Fibroblast of lung (primary cell): ENCODE results near the gene BTBD8. TPM values are rescaled to one million over a fixed set of nuclear protein-coding genes. Genes with fewer than 3 reads are reported as not detected.
A peak's percentile ranks its signal among the peaks of the same experiment; 100 is the strongest.

ENCODE experiments used
- DNase-seq, 2 donors: peaks; one replicate each; pipeline versions ENCODE4 v3.0.0 to v3.0.0-alpha.2; 2010; ENCODE audit warnings: low read depth in 2 of 2
- H2AFZ ChIP-seq: 2 replicates; pipeline ENCODE4 v1.5.1; 2012; ENCODE audit warnings: low read length, control low read depth, inconsistent platforms
- H3K27ac ChIP-seq: 2 replicates; pipeline ENCODE4 v1.5.1; 2011; ENCODE audit warnings: low read length, control low read depth; ENCODE audit not compliant: insufficient read depth
- H3K27me3 ChIP-seq: 2 replicates; pipeline ENCODE4 v1.5.1; 2011; ENCODE audit warnings: mild to moderate bottlenecking, low read length; ENCODE audit not compliant: control insufficient read depth, insufficient read depth
- H3K36me3 ChIP-seq: 2 replicates; pipeline ENCODE4 v1.5.1; 2011; ENCODE audit warnings: low read length; ENCODE audit not compliant: control insufficient read depth, insufficient read depth
- H3K4me1 ChIP-seq: 2 replicates; pipeline ENCODE4 v1.5.1; 2011; ENCODE audit warnings: low read length; ENCODE audit not compliant: control insufficient read depth, insufficient read depth; ENCODE audit errors: extremely low read depth
- H3K4me2 ChIP-seq: 2 replicates; pipeline ENCODE4 v1.5.1; 2011; ENCODE audit warnings: low read length, control low read depth; ENCODE audit not compliant: insufficient read depth; ENCODE audit errors: extremely low read depth
- H3K4me3 ChIP-seq, 4 experiments: fragments of 200-600 bp in 1 of 4; sonication (generic) in 1 of 4; replicated peaks in 1 of 4; 2 replicates each; pipeline ENCODE4 v1.5.1; 2011 to 2016; ENCODE audit warnings: low read length in 4 of 4, low read depth in 3 of 4, mild to moderate bottlenecking in 3 of 4, control low read depth in 2 of 4, inconsistent platforms in 1 of 4, mixed read lengths in 1 of 4; ENCODE audit not compliant: insufficient read depth in 1 of 4; ENCODE audit errors: control extremely low read depth in 1 of 4
- H3K79me2 ChIP-seq: 2 replicates; pipeline ENCODE4 v1.5.1; 2012; ENCODE audit warnings: mild to moderate bottlenecking, low read length, inconsistent platforms; ENCODE audit not compliant: control insufficient read depth, insufficient read depth
- H3K9ac ChIP-seq: 2 replicates; pipeline ENCODE4 v1.5.1; 2011; ENCODE audit warnings: mild to moderate bottlenecking, low read length, control low read depth; ENCODE audit not compliant: insufficient read depth
- H3K9me3 ChIP-seq: 2 replicates; pipeline ENCODE4 v1.5.1; 2012; ENCODE audit warnings: low read depth, low read length; ENCODE audit not compliant: control insufficient read depth, insufficient read depth
- H4K20me1 ChIP-seq: 2 replicates; pipeline ENCODE4 v1.5.1; 2011; ENCODE audit warnings: low read length; ENCODE audit not compliant: control insufficient read depth, insufficient read depth; ENCODE audit errors: extremely low read depth
- CTCF ChIP-seq, 2 donors: IDR thresholded peaks in 1 of 2; conservative IDR thresholded peaks in 1 of 2; 1 replicate in 1 of 2; 2 replicates in 1 of 2; pipeline ENCODE4 v1.5.1; 2011 to 2012; ENCODE audit warnings: low read length in 2 of 2, control low read depth in 1 of 2, inconsistent platforms in 1 of 2, low read depth in 1 of 2, mild to moderate bottlenecking in 1 of 2
- EZH2 ChIP-seq: IDR thresholded peaks from 2 replicates; pipeline ENCODE4 v1.5.1; 2012; ENCODE audit warnings: low read length, control low read depth, mild to moderate bottlenecking; ENCODE audit errors: missing control alignments
- polyA plus RNA-seq, 2 donors: library from polyadenylated mRNA; depleted of rRNA in 1 of 2; stranded (reverse) in 1 of 2; unstranded in 1 of 2; fragments of >200 nt; gene quantifications; 2 replicates each; pipeline ENCODE4 v1.2.1, GENCODE V29; 2011 to 2012; ENCODE audit warnings: missing spikeins in 1 of 2
- total RNA-seq: library from RNA; depleted of rRNA; stranded (reverse); fragments of >200 nt; gene quantifications from 2 replicates; pipeline ENCODE4 v1.2.1, GENCODE V29; 2014

BTBD8 gene
- total and polyA plus RNA-seq, 2 donors (not counting 1 experiment from before 2014, with no cell fraction given), result 2.2 to 10.6 TPM

GRCh38 chr1:92210701-92211100, 130.6 kb downstream of the BTBD8 start:
- H3K27ac ChIP-seq, result no peak overlapping the region

GRCh38 chr1:92211166-92211565, 131.0 kb downstream of the BTBD8 start:
- H3K4me2 ChIP-seq, result no peak overlapping the region
- H3K9me3 ChIP-seq, result no peaks in the 10 kb centered on the region
- TF ChIP-seq EZH2 (no peak), CTCF (conservative IDR thresholded peaks at IDR 0.05 in 1 of 2, IDR thresholded peaks at IDR 0.05 in 1 of 2; ENCODE audit: low read depth in 1 of 2, low read length in 2 of 2) (no peak)
- no peaks in the 10 kb centered on the region for H4K20me1 ChIP-seq
- H3K36me3 ChIP-seq, result no peaks in the 10 kb centered on the region
- DNase-seq, result peak; percentile 70 to 87
- H3K27ac ChIP-seq, result no peak overlapping the region
- H2AFZ ChIP-seq, result no peak overlapping the region
- no peaks in the 10 kb centered on the region for H3K27me3 ChIP-seq
- no peaks in the 10 kb centered on the region for H3K79me2 ChIP-seq
- H3K4me3 ChIP-seq, result no peak overlapping the region
- no peaks in the 10 kb centered on the region for H3K4me1 ChIP-seq
- H3K9ac ChIP-seq, result no peak overlapping the region

More at GRCh38 chr1:92210701-92211100, 130.6 kb downstream of the BTBD8 start:
- Histone ChIP-seq H2AFZ (no peak overlapping the region), H3K9me3 (no peaks in the 10 kb centered on the region), H3K36me3 (no peaks in the 10 kb centered on the region), H3K27me3 (no peaks in the 10 kb centered on the region), H3K4me1 (no peaks in the 10 kb centered on the region), H3K79me2 (no peaks in the 10 kb centered on the region), H3K4me3 (no peak overlapping the region), H3K4me2 (no peak overlapping the region), H4K20me1 (no peaks in the 10 kb centered on the region), H3K9ac (no peak overlapping the region)
- peak in 1 of 2 donors; percentile 58 for DNase-seq
- TF ChIP-seq CTCF (conservative IDR thresholded peaks at IDR 0.05 in 1 of 2, IDR thresholded peaks at IDR 0.05 in 1 of 2; ENCODE audit: low read depth in 1 of 2, low read length in 2 of 2), result no peak
- no peak for TF ChIP-seq EZH2

- H3K36me3 ChIP-seq, result no peaks in the 10 kb centered on the region
- no peak for DNase-seq
- no peaks in the 10 kb centered on the region for H3K27me3 ChIP-seq
- no peak within 1 kb of the TSS for H3K27ac ChIP-seq
- no peaks in the 10 kb centered on the region for H3K9me3 ChIP-seq
- no peak within 1 kb of the TSS for H3K9ac ChIP-seq
- TF ChIP-seq EZH2, result no peak
- no peak for TF ChIP-seq CTCF (conservative IDR thresholded peaks at IDR 0.05 in 1 of 2, IDR thresholded peaks at IDR 0.05 in 1 of 2; ENCODE audit: low read depth in 1 of 2, low read length in 2 of 2)
- H3K79me2 ChIP-seq, result no peaks in the 10 kb centered on the region
- H4K20me1 ChIP-seq, result no peaks in the 10 kb centered on the region
- no peak within 1 kb of the TSS for H2AFZ ChIP-seq
- no peak within 1 kb of the TSS for H3K4me2 ChIP-seq
- H3K4me3 ChIP-seq, result no peak within 1 kb of the TSS
- H3K4me1 ChIP-seq, result no peaks in the 10 kb centered on the region
Measured at GRCh38 chr1:92217721-92218120, 137.6 kb downstream of the BTBD8 start, which contains the start of gene C1orf146. TSS of gene C1orf146 (plus strand) at chr1:92217915. CDS start at chr1:92231421, 13,506 bp downstream.
